ENCODE measurements around the gene AMN1.

AMN1 gene

GRCh38 chr12:31772685-31773222, 43.9 kb upstream of the AMN1 start:
- TF ChIP-seq CTCF (IDR thresholded peaks at IDR 0.05; ENCODE audit: low read depth, low read length, poor library complexity, severe bottlenecking) (no peak), EZH2phosphoT487 (IDR thresholded peaks at IDR 0.05; ENCODE audit: borderline replicate concordance, low read length) (no peak)
- no peak overlapping the region for H3K27ac ChIP-seq (ENCODE audit: low read depth, low read length)
- H3K4me3 ChIP-seq (ENCODE audit: low read length) = no peak overlapping the region
- H3K27me3 ChIP-seq (ENCODE audit: control insufficient read depth, low read length) = no peaks in the 10 kb centered on the region
- no peaks in the 10 kb centered on the region for H3K9me3 ChIP-seq (ENCODE audit: control insufficient read depth, insufficient read depth, low read length)
- peaks cover 31% of the 10 kb centered on the region for H3K4me1 ChIP-seq (ENCODE audit: control insufficient read depth, low read length)
- H3K9me2 ChIP-seq (replicated peaks; ENCODE audit: control insufficient read depth, low read length) = no peaks in the 10 kb centered on the region
- no peaks in the 10 kb centered on the region for H3K79me2 ChIP-seq (ENCODE audit: control insufficient read depth, low read length)
- H3K36me3 ChIP-seq (ENCODE audit: control insufficient read depth, low read length) = no peaks in the 10 kb centered on the region
- no peak overlapping the region; the same call in 1 of the 2 replicates for H3K4me2 ChIP-seq (ENCODE audit: low read length)
- peaks cover 2% of the 10 kb centered on the region; the same call in 1 of the 2 replicates for H3F3A ChIP-seq (ENCODE audit: control insufficient read depth, insufficient read depth)
- no peaks in the 10 kb centered on the region for H4K20me1 ChIP-seq (ENCODE audit: control insufficient read depth, insufficient read depth, low read depth, low read length)

GRCh38 chr12:31772186-31772585, 43.4 kb upstream of the AMN1 start:
- Histone ChIP-seq H3K36me3 (ENCODE audit: control insufficient read depth, low read length) (no peaks in the 10 kb centered on the region), H3K4me2 (ENCODE audit: low read length) (no peak overlapping the region), H3K4me3 (ENCODE audit: low read length) (no peak overlapping the region), H3K9me3 (ENCODE audit: control insufficient read depth, insufficient read depth, low read length) (no peaks in the 10 kb centered on the region), H3K27ac (ENCODE audit: low read depth, low read length) (no peak overlapping the region), H3F3A (ENCODE audit: control insufficient read depth, insufficient read depth) (peaks cover 2% of the 10 kb centered on the region; the same call in 1 of the 2 replicates), H3K27me3 (ENCODE audit: control insufficient read depth, low read length) (no peaks in the 10 kb centered on the region), H3K4me1 (ENCODE audit: control insufficient read depth, low read length) (peaks cover 36% of the 10 kb centered on the region), H4K20me1 (ENCODE audit: control insufficient read depth, insufficient read depth, low read depth, low read length) (no peaks in the 10 kb centered on the region), H3K9me2 (replicated peaks; ENCODE audit: control insufficient read depth, low read length) (no peaks in the 10 kb centered on the region), H3K79me2 (ENCODE audit: control insufficient read depth, low read length) (no peaks in the 10 kb centered on the region)
- TF ChIP-seq EZH2phosphoT487 (IDR thresholded peaks at IDR 0.05; ENCODE audit: borderline replicate concordance, low read length) (no peak), CTCF (IDR thresholded peaks at IDR 0.05; ENCODE audit: low read depth, low read length, poor library complexity, severe bottlenecking) (no peak)

GRCh38 chr12:31768046-31768445, 39.2 kb upstream of the AMN1 start:
- Histone ChIP-seq H3K4me2 (ENCODE audit: low read length) (peak overlapping the region; percentile 24; the same call in 1 of the 2 replicates), H3K27me3 (ENCODE audit: control insufficient read depth, low read length) (no peaks in the 10 kb centered on the region), H3K79me2 (ENCODE audit: control insufficient read depth, low read length) (no peaks in the 10 kb centered on the region), H3K9me2 (replicated peaks; ENCODE audit: control insufficient read depth, low read length) (no peaks in the 10 kb centered on the region), H3K4me3 (ENCODE audit: low read length) (no peak overlapping the region), H4K20me1 (ENCODE audit: control insufficient read depth, insufficient read depth, low read depth, low read length) (no peaks in the 10 kb centered on the region), H3K9me3 (ENCODE audit: control insufficient read depth, insufficient read depth, low read length) (no peaks in the 10 kb centered on the region), H3K36me3 (ENCODE audit: control insufficient read depth, low read length) (no peaks in the 10 kb centered on the region), H3F3A (ENCODE audit: control insufficient read depth, insufficient read depth) (peaks cover 5% of the 10 kb centered on the region; the same call in 1 of the 2 replicates), H3K4me1 (ENCODE audit: control insufficient read depth, low read length) (peaks cover 20% of the 10 kb centered on the region), H3K27ac (ENCODE audit: low read depth, low read length) (no peak overlapping the region)
- no peak for TF ChIP-seq EZH2phosphoT487 (IDR thresholded peaks at IDR 0.05; ENCODE audit: borderline replicate concordance, low read length)
- TF ChIP-seq CTCF (IDR thresholded peaks at IDR 0.05; ENCODE audit: low read depth, low read length, poor library complexity, severe bottlenecking) = no peak
